A673 (cell line): Measurements from ENCODE around the gene CDSN. TPM values are rescaled to one million over a fixed set of nuclear protein-coding genes. Genes with fewer than 3 reads are reported as not detected.
A peak's percentile ranks its signal among the peaks of the same experiment; 100 is the strongest.

Source experiments
- BruUV-seq: library from RNA; stranded (reverse); fragments of 400-500 nt; replicated peaks from 2 replicates; lab custom pipeline; 2021; lab: Mats Ljungman, UMichigan
- CTCF ChIA-PET: fragments of 300-600 bp; sonication (Branson Sonifier 250); formaldehyde crosslinking; loops from one replicate; lab custom pipeline; 2022; ENCODE audit warnings: antibody characterized with exemption; lab: Charles Lee
- POLR2A ChIA-PET: fragments of 300-600 bp; sonication (Branson Sonifier 250); formaldehyde crosslinking; loops from one replicate; lab custom pipeline; 2022; ENCODE audit warnings: antibody characterized with exemption; ENCODE audit not compliant: low non-redundant PET; lab: Charles Lee
- DNase-seq: peaks from one replicate; pipeline ENCODE4 v3.0.0-alpha.2; 2015; ENCODE audit warnings: low spot score
- H3K27ac ChIP-seq: fragments of 200-600 bp; sonication (generic); 2 replicates; pipeline ENCODE4 v1.5.1; 2016; ENCODE audit warnings: mixed run types, low read depth, mild to moderate bottlenecking, mixed read lengths, antibody characterized with exemption, low read length; ENCODE audit not compliant: poor library complexity, severe bottlenecking
- H3K27me3 ChIP-seq: fragments of 200-600 bp; sonication (generic); replicated peaks from 2 replicates; pipeline ENCODE4 v1.6.1; 2017; ENCODE audit warnings: mixed run types, low read depth, mild to moderate bottlenecking, mixed read lengths, antibody characterized with exemption, low read length; ENCODE audit not compliant: insufficient read depth, poor library complexity
- H3K36me3 ChIP-seq: fragments of 200-600 bp; sonication (generic); 2 replicates; pipeline ENCODE4 v1.6.1; 2016; ENCODE audit warnings: mixed run types, mild to moderate bottlenecking, mixed read lengths, antibody characterized with exemption, low read length; ENCODE audit not compliant: insufficient read depth, poor library complexity, severe bottlenecking
- H3K4me1 ChIP-seq: fragments of 200-600 bp; sonication (generic); 2 replicates; pipeline ENCODE4 v1.6.1; 2017; ENCODE audit warnings: mixed run types, mild to moderate bottlenecking, mixed read lengths, antibody characterized with exemption, low read length; ENCODE audit not compliant: insufficient read depth, poor library complexity, severe bottlenecking
- H3K4me3 ChIP-seq: fragments of 200-600 bp; sonication (generic); 2 replicates; pipeline ENCODE4 v1.5.1; 2016; ENCODE audit warnings: low read depth, mixed run types, mild to moderate bottlenecking, mixed read lengths, low read length; ENCODE audit not compliant: poor library complexity, severe bottlenecking
- H3K9me3 ChIP-seq: fragments of 200-600 bp; sonication (generic); 2 replicates; pipeline ENCODE4 v1.6.1; 2016; ENCODE audit warnings: mixed run types, low read depth, mild to moderate bottlenecking, mixed read lengths, antibody characterized with exemption, low read length; ENCODE audit not compliant: poor library complexity, severe bottlenecking
- CTCF ChIP-seq: fragments of 300-800, 200-600 bp; sonication (generic); conservative IDR thresholded peaks from 2 replicates; pipeline ENCODE4 v1.5.1; 2017; ENCODE audit warnings: low read depth, mild to moderate bottlenecking, antibody characterized with exemption, low read length, moderate library complexity, mixed read lengths
- EZH2 ChIP-seq: fragments of 200-600 bp; sonication (generic); IDR thresholded peaks from 2 replicates; pipeline ENCODE4 v1.6.1; 2017; ENCODE audit warnings: borderline replicate concordance, low read depth, mild to moderate bottlenecking, mixed read lengths, antibody characterized with exemption, low read length; ENCODE audit not compliant: poor library complexity, severe bottlenecking
- intact Hi-C: fragments of 100-400 bp; cut with micrococcal nuclease; formaldehyde crosslinking; loops from one replicate; pipeline ENCODE4 v1.10.0; 2022; ENCODE audit not compliant: unreplicated experiment
- total RNA-seq: library from RNA; stranded (reverse); gene quantifications from 2 replicates; pipeline ENCODE4 v1.2.3, GENCODE V29; 2021

CDSN gene
- total RNA-seq, 1 experiment from 2014 or later: not detected

GRCh38 chr6:31075528-31075927 lies 44.7 kb downstream of the CDSN start:
- Histone ChIP-seq H3K4me1 (peaks cover 9% of the 10 kb centered on the region), H3K27ac (no peak overlapping the region), H3K36me3 (no peaks in the 10 kb centered on the region), H3K4me3 (no peak overlapping the region), H3K9me3 (no peaks in the 10 kb centered on the region), H3K27me3 (no peaks in the 10 kb centered on the region)
- ChIA-PET POLR2A (no interaction called here), CTCF (interaction anchor here (0.6 kb wide), 1 partner anchor 171 kb away, joined by 5 read pairs; no protein-coding TSS in a partner anchor)
- BruUV-seq: no TSS peak
- DNase-seq: no peak
- intact Hi-C loops: no loop called here
- no peak for TF ChIP-seq CTCF
- no peak for TF ChIP-seq EZH2

GRCh38 chr6:31074401-31074800 lies 45.8 kb downstream of the CDSN start:
- POLR2A ChIA-PET: no interaction called here
- no peak for DNase-seq
- no peak for TF ChIP-seq CTCF
- no peak for TF ChIP-seq EZH2

GRCh38 chr6:31070711-31071197 lies 49.5 kb downstream of the CDSN start:
- H3K9me3 ChIP-seq: no peaks in the 10 kb centered on the region
- no peaks in the 10 kb centered on the region for H3K27me3 ChIP-seq
- peak; percentile 79 for DNase-seq
- POLR2A ChIA-PET: no interaction called here
- BruUV-seq: no TSS peak
- H3K4me3 ChIP-seq: no peak overlapping the region
- H3K4me1 ChIP-seq: peaks cover 9% of the 10 kb centered on the region
- H3K36me3 ChIP-seq: no peaks in the 10 kb centered on the region
- CTCF ChIA-PET: interaction anchor here (0.5 to 3.3 kb wide), 13 partner anchors 9 to 589 kb away, joined by 3 to 37 read pairs (median 4); partner anchors contain the start of genes MUCL3 and VARS2
- TF ChIP-seq CTCF (peak; percentile 73), EZH2 (no peak)
- intact Hi-C loops: loop anchor here (1.0 to 5.0 kb wide), 2 partner anchors 155 to 243 kb away; no protein-coding TSS in a partner anchor
- no peak overlapping the region for H3K27ac ChIP-seq

More at GRCh38 chr6:31074401-31074800, 45.8 kb downstream of the CDSN start:
- CTCF ChIA-PET: interaction anchor here (1.0 to 1.2 kb wide), 2 partner anchors 13 to 158 kb away, joined by 3 read pairs; no protein-coding TSS in a partner anchor
- H3K27ac ChIP-seq: no peak overlapping the region
- peaks cover 9% of the 10 kb centered on the region for H3K4me1 ChIP-seq
- H3K4me3 ChIP-seq: no peak overlapping the region
- intact Hi-C loops: loop anchor here (5.0 kb wide), 1 partner anchor 247 kb away; no protein-coding TSS in a partner anchor
- H3K27me3 ChIP-seq: no peaks in the 10 kb centered on the region
- no TSS peak for BruUV-seq
- H3K9me3 ChIP-seq: no peaks in the 10 kb centered on the region
- no peaks in the 10 kb centered on the region for H3K36me3 ChIP-seq
